GM12878 (cell line): ENCODE data around the gene REV3L. TPM values are rescaled to one million over a fixed set of nuclear protein-coding genes. Genes with fewer than 3 reads are reported as not detected.

ENCODE experiments used
- ATAC-seq: fragments of 200-7000 bp; cut with Tn5 transposase; 3 replicates; pipeline ENCODE4 v1.9.1; 2020; ENCODE audit warnings: mild to moderate bottlenecking, moderate library complexity
- BruUV-seq: library from RNA; stranded (reverse); fragments of 400-500 nt; replicated peaks from 2 replicates; lab custom pipeline; 2021; lab: Mats Ljungman, UMichigan
- CTCF ChIA-PET: fragments of 300-600 bp; sonication (Branson Sonifier 250); formaldehyde crosslinking; extraction: SDS; loops from one replicate; lab custom pipeline; 2021; ENCODE audit warnings: inconsistent platforms; lab: Yijun Ruan, JAX
- POLR2A ChIA-PET: fragments of 350-600 bp; formaldehyde crosslinking; extraction: SDS; loops from one replicate; lab custom pipeline; 2021; ENCODE audit warnings: inconsistent platforms; lab: Charles Lee
- RAD21 ChIA-PET: fragments of 300-600 bp; sonication (Branson Sonifier 250); formaldehyde crosslinking; loops from one replicate; lab custom pipeline; 2023; ENCODE audit warnings: antibody characterized with exemption; ENCODE audit not compliant: unreplicated experiment; lab: Charles Lee
- SMC1A ChIA-PET: fragments of 300-600 bp; sonication (Branson Sonifier 250); formaldehyde crosslinking; loops from one replicate; lab custom pipeline; 2023; ENCODE audit not compliant: unreplicated experiment, uncharacterized antibody; lab: Charles Lee
- DNase-seq: peaks from one replicate; pipeline ENCODE4 v3.0.0-alpha.2; 2011; ENCODE audit warnings: low read depth, low spot score
- FAIRE-seq: peaks from 3 replicates; lab custom pipeline; 2011; peaks lifted over from hg19 to GRCh38; lab: Jason Lieb, UNC
- H2AFZ ChIP-seq: 2 replicates; pipeline ENCODE4 v1.6.0; 2011; ENCODE audit warnings: low read depth, low read length, control low read depth; ENCODE audit not compliant: control insufficient read depth
- H3K27ac ChIP-seq: 2 replicates; pipeline ENCODE4 v1.5.1; 2011; ENCODE audit warnings: control low read depth; ENCODE audit not compliant: control insufficient read depth, insufficient read depth
- H3K27me3 ChIP-seq, 2 experiments: replicated peaks in 1 of 2; 2 replicates each; pipeline versions ENCODE4 v1.6.0 to v1.6.1; 2011; ENCODE audit warnings: low read length in 1 of 2; ENCODE audit not compliant: control insufficient read depth in 2 of 2, insufficient read depth in 2 of 2
- H3K36me3 ChIP-seq, 2 experiments: 2 replicates each; pipeline ENCODE4 v1.5.1; 2011; ENCODE audit warnings: low read length in 1 of 2; ENCODE audit not compliant: control insufficient read depth in 2 of 2, insufficient read depth in 2 of 2
- H3K4me1 ChIP-seq: 2 replicates; pipeline ENCODE4 v1.6.1; 2011; ENCODE audit warnings: mild to moderate bottlenecking, low read length, moderate library complexity, mixed read lengths; ENCODE audit not compliant: control insufficient read depth, insufficient read depth
- H3K4me2 ChIP-seq: 2 replicates; pipeline ENCODE4 v1.6.0; 2011; ENCODE audit warnings: control low read depth; ENCODE audit not compliant: control insufficient read depth, insufficient read depth
- H3K4me3 ChIP-seq: fragments of 200-600 bp; sonication (generic); 2 replicates; pipeline ENCODE4 v1.5.1; 2016
- H3K79me2 ChIP-seq: 2 replicates; pipeline ENCODE4 v1.6.0; 2011; ENCODE audit warnings: low read length; ENCODE audit not compliant: control insufficient read depth, insufficient read depth
- H3K9ac ChIP-seq: 2 replicates; pipeline ENCODE4 v1.8.0; 2011; ENCODE audit warnings: low read length, control low read depth, mixed read lengths; ENCODE audit not compliant: control insufficient read depth, insufficient read depth
- H3K9me3 ChIP-seq: replicated peaks from 3 replicates; pipeline ENCODE4 v1.5.1; 2011; ENCODE audit warnings: mild to moderate bottlenecking, low read length; ENCODE audit not compliant: control insufficient read depth, insufficient read depth
- H4K20me1 ChIP-seq: 2 replicates; pipeline ENCODE4 v1.6.0; 2011; ENCODE audit not compliant: control insufficient read depth, insufficient read depth
- BCLAF1 ChIP-seq: fragments of 450-650 bp; IDR thresholded peaks from 2 replicates; pipeline ENCODE4 v1.6.1; 2017; ENCODE audit warnings: antibody characterized with exemption, mild to moderate bottlenecking, moderate library complexity
- ETV6 ChIP-seq, 2 experiments: fragments of 450-650 bp in 1 of 2; IDR thresholded peaks in 1 of 2; conservative IDR thresholded peaks in 1 of 2; 2 replicates each; pipeline ENCODE4 v1.6.1; 2014; ENCODE audit warnings: antibody characterized with exemption in 1 of 2, borderline replicate concordance in 1 of 2, low read depth in 1 of 2, mild to moderate bottlenecking in 1 of 2, moderate library complexity in 1 of 2
- GABPA ChIP-seq: IDR thresholded peaks from 2 replicates; pipeline ENCODE4 v1.6.1; 2014; ENCODE audit warnings: antibody characterized with exemption, low read depth, mild to moderate bottlenecking, inconsistent platforms
- IRF5 ChIP-seq: fragments of 450-650 bp; IDR thresholded peaks from 2 replicates; pipeline ENCODE4 v1.6.1; 2017; ENCODE audit warnings: borderline replicate concordance
- NFYB ChIP-seq: IDR thresholded peaks from 2 replicates; pipeline ENCODE4 v1.6.1; 2011; ENCODE audit warnings: low read depth, mild to moderate bottlenecking, low read length, improper control_type of control experiment, moderate library complexity; ENCODE audit not compliant: insufficient read depth
- RCOR1 ChIP-seq: conservative IDR thresholded peaks from 2 replicates; pipeline ENCODE4 v1.6.1; 2012; ENCODE audit warnings: low read depth, low read length, improper control_type of control experiment
- SIX5 ChIP-seq: IDR thresholded peaks from 2 replicates; pipeline ENCODE4 v1.6.1; 2011; ENCODE audit warnings: mild to moderate bottlenecking, low read depth, low read length, moderate library complexity; ENCODE audit not compliant: severe bottlenecking
- SREBF2 ChIP-seq: IDR thresholded peaks from 2 replicates; pipeline ENCODE4 v1.6.1; 2012; ENCODE audit warnings: mild to moderate bottlenecking, low read length
- TCF12 ChIP-seq: IDR thresholded peaks from 2 replicates; pipeline ENCODE4 v1.6.1; 2011; ENCODE audit warnings: low read depth, mild to moderate bottlenecking, low read length
- WGBS: methylation state at CpG from one replicate; pipeline ENCODE4 v1.1.6; 2016; ENCODE audit warnings: low lambda C conversion rate; ENCODE audit not compliant: insufficient replicate concordance, insufficient coverage; ENCODE audit errors: missing lambda C conversion rate; 5-methylcytosine and 5-hydroxymethylcytosine counted together
- in situ Hi-C: fragments of 300-500 bp; cut with MboI; formaldehyde crosslinking; loops from 9 replicates; pipeline ENCODE4 v1.14.3; 2018; ENCODE audit warnings: mixed read lengths
- intact Hi-C: fragments of 100-400 bp; cut with micrococcal nuclease; formaldehyde crosslinking; loops from one replicate; pipeline ENCODE4 v1.14.2; 2022; ENCODE audit not compliant: unreplicated experiment
- polyA plus RNA-seq, 11 experiments: library from polyadenylated mRNA; depleted of rRNA in 4 of 11; unstranded in 6 of 11; stranded (reverse) in 5 of 11; fragments of >200 nt; fragmentation: Nextera tagmentation in 4 of 11; fragmentation: Illumina TruSeq in 1 of 11; extraction: Ambion mirVana in 4 of 11; extraction: Trizol in 1 of 11; gene quantifications; 1 replicate in 1 of 11; 2 replicates in 10 of 11; pipeline versions ENCODE4 v1.2.1 to v1.2.3, GENCODE V29; 2011 to 2016; ENCODE audit warnings: inconsistent platforms in 2 of 11, missing spikeins in 2 of 11, low read depth in 1 of 11
- total RNA-seq, 4 experiments: library from RNA; depleted of rRNA in 3 of 4; stranded (reverse); fragments of >200 nt in 3 of 4; fragmentation: Illumina TruSeq in 1 of 4; extraction: Trizol in 1 of 4; gene quantifications; 2 replicates each; pipeline versions ENCODE4 v1.2.1 to v1.2.3, GENCODE V29; 2013 to 2021

Gene REV3L
- total and polyA plus RNA-seq, 10 of the 15 experiments (the other 5 are each of a cell fraction or from before 2014, with no cell fraction given): 7.6 to 33.6 (median 21.5) TPM

GRCh38 chr6:111430605-111431376 lies 52.2 kb downstream of the REV3L start:
- ChIA-PET CTCF (no interaction called here), POLR2A (no interaction called here), RAD21 (no interaction called here), SMC1A (interaction anchor here (3.0 kb wide), 1 partner anchor 26 kb away, joined by 11 read pairs; no protein-coding TSS in a partner anchor)
- Histone ChIP-seq H3K9ac (no peak overlapping the region), H3K36me3 (peaks cover 0 to 4% of the 10 kb centered on the region in 2 experiments; a peak in 2 of 4 replicates), H2AFZ (no peak overlapping the region), H4K20me1 (no peaks in the 10 kb centered on the region), H3K4me1 (peaks cover 16% of the 10 kb centered on the region), H3K27ac (no peak overlapping the region), H3K9me3 (peaks cover 27% of the 10 kb centered on the region), H3K4me2 (no peak overlapping the region), H3K27me3 (no peaks in the 10 kb centered on the region), H3K79me2 (peaks cover 79% of the 10 kb centered on the region), H3K4me3 (no peak overlapping the region)
- DNase-seq (no peak), FAIRE-seq (no peak), ATAC-seq (no peak)
- in situ Hi-C loops: no loop called here
- no peak for TF ChIP-seq BCLAF1
- intact Hi-C loops: no loop called here
- BruUV-seq: no TSS peak
- WGBS: 98% methylated on average over 11 of the region's 11 CpGs

- Histone ChIP-seq H3K36me3 (peaks cover 0 to 4% of the 10 kb centered on the region in 2 experiments; a peak in 2 of 4 replicates), H2AFZ (no peak overlapping the region), H3K4me2 (no peak overlapping the region), H3K9ac (no peak overlapping the region), H3K4me1 (peaks cover 16% of the 10 kb centered on the region), H3K9me3 (peaks cover 25% of the 10 kb centered on the region), H4K20me1 (no peaks in the 10 kb centered on the region), H3K27ac (no peak overlapping the region), H3K79me2 (peaks cover 74% of the 10 kb centered on the region), H3K4me3 (no peak overlapping the region), H3K27me3 (no peaks in the 10 kb centered on the region)
- ChIA-PET RAD21 (no interaction called here), SMC1A (interaction anchor here (1.2 to 3.0 kb wide), 4 partner anchors 12 to 49 kb away, joined by 5 to 11 read pairs (median 7); no protein-coding TSS in a partner anchor), POLR2A (no interaction called here), CTCF (no interaction called here)
- no peak for ATAC-seq
- FAIRE-seq: no peak
- intact Hi-C loops: loop anchor here (5.0 kb wide), 1 partner anchor 48 kb away; no protein-coding TSS in a partner anchor
- 98% methylated on average over 12 of the region's 19 CpGs for WGBS
- no peak for DNase-seq
- BruUV-seq: no TSS peak
- in situ Hi-C loops: no loop called here
- no peak for TF ChIP-seq GABPA
- no peak for TF ChIP-seq TCF12
- TF ChIP-seq NFYB: no peak
- TF ChIP-seq RCOR1: no peak
- no peak for TF ChIP-seq IRF5
- no peak for TF ChIP-seq SIX5
- TF ChIP-seq ETV6 (conservative IDR thresholded peaks at IDR 0.05 in 1 of 2, IDR thresholded peaks at IDR 0.05 in 1 of 2; ENCODE audit: borderline replicate concordance in 1 of 2, low read depth in 1 of 2): no peak
- TF ChIP-seq SREBF2: no peak
Measured at GRCh38 chr6:111429571-111429970, 53.4 kb downstream of the REV3L start.
